Measurements from ENCODE around the gene C5orf63.
"Not testable (repeated sequence)": the region's sequence is repeated elsewhere in the genome, so short reads cannot be mapped to it uniquely, and the experiment has no call there.

The C5orf63 gene

DNA sequence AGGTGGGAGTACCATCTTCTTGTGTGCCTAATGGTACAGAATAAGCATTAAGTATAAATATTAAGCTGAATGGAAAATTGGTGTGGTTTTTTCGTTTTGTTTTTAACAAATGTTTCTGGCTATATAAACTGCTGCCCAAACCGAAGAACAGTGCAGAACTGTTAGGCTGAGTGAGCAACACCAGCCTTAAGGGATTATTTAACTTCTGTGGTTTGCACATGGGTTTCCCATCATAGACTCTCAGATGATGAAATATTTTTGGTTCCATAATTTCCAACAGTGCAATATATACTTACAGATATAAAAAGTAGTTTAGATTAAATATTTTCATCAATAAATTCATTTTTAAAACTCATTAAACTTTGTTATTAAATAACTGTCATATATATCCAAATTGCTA, 16.4 kb downstream of the C5orf63 start:
- no peak for DNase-seq (ENCODE audit: low read depth, low spot score)
- H3K4me3 ChIP-seq (ENCODE audit: low read depth, low read length): no peak overlapping the region
- ChIA-PET POLR2A (no interaction called here), CTCF (interaction anchor here (1.1 kb wide), 2 partner anchors 13 to 15 kb away, joined by 4 read pairs; no protein-coding TSS in a partner anchor)
- no peak for TF ChIP-seq CTCF (IDR thresholded peaks at IDR 0.05; ENCODE audit: insufficient read depth, low read length, missing control alignments)

GRCh38 chr5:127055880-127056653, 17.2 kb downstream of the C5orf63 start:
- CTCF ChIA-PET: no interaction called here
- POLR2A ChIA-PET: no interaction called here
- H3K4me3 ChIP-seq (ENCODE audit: low read depth, low read length): no peak overlapping the region
- no peak for DNase-seq (ENCODE audit: low read depth, low spot score)
- TF ChIP-seq CTCF (IDR thresholded peaks at IDR 0.05; ENCODE audit: insufficient read depth, low read length, missing control alignments): no peak

DNA sequence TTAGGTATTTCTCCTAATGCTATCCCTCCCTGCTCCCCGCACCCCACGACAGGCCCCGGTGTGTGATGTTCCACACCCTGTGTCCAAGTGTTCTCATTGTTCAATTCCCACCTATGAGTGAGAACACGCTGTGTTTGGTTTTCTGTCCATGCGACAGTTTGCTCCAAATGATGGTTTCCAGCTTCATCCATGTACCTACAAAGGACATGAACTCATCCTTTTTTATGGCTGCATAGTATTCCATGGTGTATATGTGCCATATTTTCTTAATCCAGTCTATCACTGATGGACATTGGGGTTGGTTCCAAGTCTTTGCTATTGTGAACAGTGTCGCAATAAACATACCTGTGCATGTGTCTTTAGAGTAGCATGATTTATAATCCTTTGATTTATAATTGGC, 19.8 kb downstream of the C5orf63 start:
- POLR2A ChIA-PET; H3K4me3 ChIP-seq (ENCODE audit: low read depth, low read length); CTCF ChIA-PET; DNase-seq (ENCODE audit: low read depth, low spot score): not testable (repeated sequence)

DNA sequence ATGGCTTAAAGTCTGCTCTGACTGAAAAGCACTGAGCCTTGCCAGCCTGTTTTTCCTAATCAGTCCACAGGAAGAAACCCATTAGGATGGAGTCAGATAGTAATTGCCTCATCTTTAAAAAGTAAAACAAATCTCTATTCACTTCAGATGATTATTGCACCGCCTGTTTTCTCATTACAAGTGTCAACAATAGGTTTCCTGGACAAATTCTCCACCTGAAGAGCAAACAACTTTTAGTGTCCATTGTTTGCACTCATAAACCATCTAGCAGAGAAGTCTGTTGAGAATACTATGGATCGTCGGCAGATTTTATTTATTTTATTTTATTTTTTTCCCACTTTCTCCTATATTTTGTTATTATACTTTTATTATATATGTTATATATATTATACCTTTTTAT, 20.3 kb downstream of the C5orf63 start:
- CTCF ChIA-PET: no interaction called here
- H3K4me3 ChIP-seq (ENCODE audit: low read depth, low read length): no peak overlapping the region
- DNase-seq (ENCODE audit: low read depth, low spot score): no peak
- TF ChIP-seq CTCF (IDR thresholded peaks at IDR 0.05; ENCODE audit: insufficient read depth, low read length, missing control alignments): no peak
- POLR2A ChIA-PET: no interaction called here

DNA sequence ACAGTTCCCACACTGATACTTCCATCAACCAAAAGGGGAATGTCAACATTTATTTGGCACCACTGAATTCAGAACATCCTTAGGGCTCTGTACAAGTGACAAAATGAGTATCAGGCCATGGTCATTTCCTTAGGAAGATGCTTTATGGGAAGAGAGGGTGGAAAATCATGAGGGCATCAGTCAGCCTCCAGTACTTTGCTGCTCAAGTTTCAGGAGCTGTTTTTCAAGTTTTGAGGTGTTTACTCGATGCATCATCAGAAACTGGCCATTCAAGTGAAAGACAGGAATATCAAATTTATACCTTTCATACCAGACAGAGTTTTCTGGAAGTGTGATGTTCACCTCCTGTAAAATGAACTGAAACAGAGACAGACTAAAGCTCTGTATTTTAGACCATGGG, 21.7 kb downstream of the C5orf63 start:
- H3K4me3 ChIP-seq (ENCODE audit: low read depth, low read length): no peak overlapping the region
- ChIA-PET CTCF (no interaction called here), POLR2A (no interaction called here)
- TF ChIP-seq CTCF (IDR thresholded peaks at IDR 0.05; ENCODE audit: insufficient read depth, low read length, missing control alignments): no peak
- no peak for DNase-seq (ENCODE audit: low read depth, low spot score)

- DNase-seq (ENCODE audit: low read depth, low spot score): no peak
- no peak for TF ChIP-seq CTCF (IDR thresholded peaks at IDR 0.05; ENCODE audit: insufficient read depth, low read length, missing control alignments)
- H3K4me3 ChIP-seq (ENCODE audit: low read depth, low read length): no peak overlapping the region
- ChIA-PET POLR2A (no interaction called here), CTCF (interaction anchor here (0.9 to 1.6 kb wide), 4 partner anchors 12 to 446 kb away, joined by 3 to 4 read pairs (median 4); no protein-coding TSS in a partner anchor)
These were observed 26.8 kb downstream of the C5orf63 start for GRCh38 chr5:127046343-127047072.

Data from AG04449 (cell line).